WTC11 (cell line): ENCODE data around the gene AURKB. TPM values are rescaled to one million over a fixed set of nuclear protein-coding genes. Genes with fewer than 3 reads are reported as not detected.

Source experiments
- ATAC-seq: fragments of 200-7000 bp; cut with Tn5 transposase; 2 replicates; pipeline ENCODE4 v1.10.0; 2021; ENCODE audit warnings: mild to moderate bottlenecking, moderate library complexity
- CTCF ChIA-PET: fragments of 300-600 bp; sonication (Branson Sonifier 250); formaldehyde crosslinking; loops from one replicate; lab custom pipeline; 2021; ENCODE audit warnings: antibody characterized with exemption; lab: Charles Lee
- POLR2A ChIA-PET: fragments of 350-600 bp; sonication (Branson Sonifier 250); formaldehyde crosslinking; loops from one replicate; lab custom pipeline; 2021; ENCODE audit warnings: antibody characterized with exemption; lab: Charles Lee
- DNase-seq: peaks from one replicate; pipeline ENCODE4 v3.0.0; 2021; ENCODE audit warnings: low spot score
- H3K27ac Mint-ChIP-seq: 2 replicates; pipeline ENCODE4 v1.8.0; 2021; ENCODE audit warnings: mixed read lengths
- H3K27me3 Mint-ChIP-seq: 2 replicates; pipeline ENCODE4 v1.8.0; 2021; ENCODE audit warnings: low read depth, mild to moderate bottlenecking, moderate library complexity, mixed read lengths
- H3K36me3 Mint-ChIP-seq: 2 replicates; pipeline ENCODE4 v1.8.0; 2021; ENCODE audit warnings: mixed read lengths
- H3K4me1 Mint-ChIP-seq: 2 replicates; pipeline ENCODE4 v1.8.0; 2022; ENCODE audit warnings: mixed read lengths
- H3K4me3 Mint-ChIP-seq: 2 replicates; pipeline ENCODE4 v1.8.0; 2021; ENCODE audit warnings: mild to moderate bottlenecking, moderate library complexity, mixed read lengths
- H3K9me3 Mint-ChIP-seq: 2 replicates; pipeline ENCODE4 v1.8.0; 2021; ENCODE audit warnings: mixed read lengths
- ARID4B ChIP-seq: sonication (generic); formaldehyde crosslinking; IDR thresholded peaks from 2 replicates; pipeline ENCODE4 v1.8.0; 2023; ENCODE audit warnings: missing genetic modification reagents, mild to moderate bottlenecking, borderline replicate concordance
- ATF6 ChIP-seq: sonication (generic); formaldehyde crosslinking; IDR thresholded peaks from 2 replicates; pipeline ENCODE4 v1.8.1; 2023; ENCODE audit warnings: mild to moderate bottlenecking, missing genetic modification reagents
- ERG ChIP-seq: fragments of 250-450 bp; sonication (Bioruptor Pico); IDR thresholded peaks from 2 replicates; pipeline ENCODE4 v1.8.0; 2021; ENCODE audit warnings: mild to moderate bottlenecking
- FOXP4 ChIP-seq: sonication (generic); formaldehyde crosslinking; IDR thresholded peaks from 2 replicates; pipeline ENCODE4 v1.8.0; 2022; ENCODE audit warnings: mild to moderate bottlenecking, missing genetic modification reagents
- GABPB1 ChIP-seq: sonication (generic); formaldehyde crosslinking; IDR thresholded peaks from 2 replicates; pipeline ENCODE4 v1.8.1; 2023; ENCODE audit warnings: mild to moderate bottlenecking, missing genetic modification reagents
- GTF2I ChIP-seq: fragments of 250-450 bp; sonication (Bioruptor Pico); conservative IDR thresholded peaks from 2 replicates; pipeline ENCODE4 v1.4.0; 2021; ENCODE audit warnings: mild to moderate bottlenecking
- MLX ChIP-seq: sonication (generic); formaldehyde crosslinking; IDR thresholded peaks from 2 replicates; pipeline ENCODE4 v1.8.1; 2023; ENCODE audit warnings: mild to moderate bottlenecking, missing genetic modification reagents, moderate library complexity
- NFE2L1 ChIP-seq: sonication (generic); formaldehyde crosslinking; IDR thresholded peaks from 2 replicates; pipeline ENCODE4 v1.8.1; 2023; ENCODE audit warnings: missing genetic modification reagents
- RELA ChIP-seq: sonication (generic); formaldehyde crosslinking; IDR thresholded peaks from 2 replicates; pipeline ENCODE4 v1.8.1; 2022; ENCODE audit warnings: missing genetic modification reagents, mild to moderate bottlenecking, borderline replicate concordance
- TP53 ChIP-seq: sonication (generic); formaldehyde crosslinking; IDR thresholded peaks from 2 replicates; pipeline ENCODE4 v1.8.1; 2023; ENCODE audit warnings: mild to moderate bottlenecking, missing genetic modification reagents
- ZNF281 ChIP-seq: sonication (generic); formaldehyde crosslinking; IDR thresholded peaks from 2 replicates; pipeline ENCODE4 v1.8.0; 2023; ENCODE audit warnings: mild to moderate bottlenecking, missing genetic modification reagents
- ZNF396 ChIP-seq: fragments of 250-450 bp; sonication (Bioruptor Pico); IDR thresholded peaks from 2 replicates; pipeline ENCODE4 v1.8.0; 2021; ENCODE audit warnings: mild to moderate bottlenecking, moderate library complexity, borderline replicate concordance
- ZNF512 ChIP-seq: sonication (generic); formaldehyde crosslinking; IDR thresholded peaks from 2 replicates; pipeline ENCODE4 v1.8.1; 2022; ENCODE audit warnings: missing genetic modification reagents, borderline replicate concordance
- ZNF532 ChIP-seq: fragments of 250-450 bp; sonication (Bioruptor Pico); IDR thresholded peaks from 2 replicates; pipeline ENCODE4 v1.9.0; 2021; ENCODE audit warnings: mild to moderate bottlenecking, borderline replicate concordance
- total RNA-seq: library from RNA; stranded (reverse); gene quantifications from 3 replicates; pipeline ENCODE4 v1.2.3, GENCODE V29; 2021

Gene AURKB
- total RNA-seq, 1 experiment from 2014 or later: 215 TPM

- TF ChIP-seq ATF6 (CRISPR knock-in tag) (no peak), RELA (CRISPR knock-in tag) (no peak), ZNF281 (no peak), GABPB1 (CRISPR knock-in tag) (no peak), MLX (CRISPR knock-in tag) (no peak), ZNF396 (CRISPR knock-in tag) (no peak), ARID4B (CRISPR knock-in tag) (no peak), NFE2L1 (CRISPR knock-in tag) (no peak), GTF2I (no peak)
Measured at GRCh38 chr17:8164815-8165131, 45.6 kb downstream of the AURKB start (continued).

- H3K27me3 Mint-ChIP-seq: no peaks in the 10 kb centered on the region
- peak overlapping the region; percentile 100 for H3K27ac Mint-ChIP-seq
- H3K4me3 Mint-ChIP-seq: peak overlapping the region; percentile 89
- H3K36me3 Mint-ChIP-seq: peaks cover 8% of the 10 kb centered on the region
- no peaks in the 10 kb centered on the region for H3K9me3 Mint-ChIP-seq
- POLR2A ChIA-PET: interaction anchor here (1.0 to 2.1 kb wide), 7 partner anchors 9 to 46 kb away, joined by 3 to 39 read pairs (median 4); partner anchors contain the start of genes AURKB and PER1
- H3K4me1 Mint-ChIP-seq: peaks cover 44% of the 10 kb centered on the region
- DNase-seq (no peak), ATAC-seq (peak; percentile 6)
- CTCF ChIA-PET: interaction anchor here (0.6 to 1.5 kb wide), 13 partner anchors 9 to 621 kb away, joined by 3 to 10 read pairs (median 4); partner anchors contain the start of gene TMEM107
- no peak for TF ChIP-seq ZNF532 (CRISPR knock-in tag)
- no peak for TF ChIP-seq FOXP4 (CRISPR knock-in tag)
- TF ChIP-seq ERG (CRISPR knock-in tag): no peak
- no peak for TF ChIP-seq ZNF512 (CRISPR knock-in tag)
- no peak for TF ChIP-seq TP53
Measured at GRCh38 chr17:8163978-8164814, 46.2 kb downstream of the AURKB start.
